GM12873 (cell line): ENCODE data around the gene JAZF1.

ENCODE experiments used
- TF ChIP-seq, protein P1 (sequence below): IDR thresholded peaks from 2 replicates; pipeline ENCODE4 v1.5.1; 2012; ENCODE audit warnings: low read depth, mild to moderate bottlenecking, moderate library complexity, low read length, control low read depth; ENCODE audit not compliant: insufficient read depth; ENCODE audit errors: missing control alignments

JAZF1 gene

DNA sequence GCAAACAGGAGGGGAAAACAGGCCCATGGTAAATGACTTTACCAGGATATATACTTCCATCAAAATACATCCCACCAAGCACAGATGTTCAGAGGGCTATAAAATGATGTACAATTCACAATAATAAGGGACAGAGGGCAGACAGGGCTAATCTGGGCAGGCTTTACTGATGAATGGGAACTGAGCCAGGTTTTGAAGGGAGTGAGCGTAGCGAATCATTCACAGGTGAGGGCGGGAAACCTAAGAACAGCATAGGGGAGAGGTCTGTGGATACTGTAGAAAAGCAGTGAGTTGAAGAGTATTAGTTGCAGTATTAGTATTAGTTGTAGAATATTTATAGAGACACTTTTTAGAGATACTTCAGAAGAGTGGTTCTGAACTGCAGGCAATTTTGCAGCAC is 180.8 kb downstream of the JAZF1 start:
- TF ChIP-seq, protein P1, sequence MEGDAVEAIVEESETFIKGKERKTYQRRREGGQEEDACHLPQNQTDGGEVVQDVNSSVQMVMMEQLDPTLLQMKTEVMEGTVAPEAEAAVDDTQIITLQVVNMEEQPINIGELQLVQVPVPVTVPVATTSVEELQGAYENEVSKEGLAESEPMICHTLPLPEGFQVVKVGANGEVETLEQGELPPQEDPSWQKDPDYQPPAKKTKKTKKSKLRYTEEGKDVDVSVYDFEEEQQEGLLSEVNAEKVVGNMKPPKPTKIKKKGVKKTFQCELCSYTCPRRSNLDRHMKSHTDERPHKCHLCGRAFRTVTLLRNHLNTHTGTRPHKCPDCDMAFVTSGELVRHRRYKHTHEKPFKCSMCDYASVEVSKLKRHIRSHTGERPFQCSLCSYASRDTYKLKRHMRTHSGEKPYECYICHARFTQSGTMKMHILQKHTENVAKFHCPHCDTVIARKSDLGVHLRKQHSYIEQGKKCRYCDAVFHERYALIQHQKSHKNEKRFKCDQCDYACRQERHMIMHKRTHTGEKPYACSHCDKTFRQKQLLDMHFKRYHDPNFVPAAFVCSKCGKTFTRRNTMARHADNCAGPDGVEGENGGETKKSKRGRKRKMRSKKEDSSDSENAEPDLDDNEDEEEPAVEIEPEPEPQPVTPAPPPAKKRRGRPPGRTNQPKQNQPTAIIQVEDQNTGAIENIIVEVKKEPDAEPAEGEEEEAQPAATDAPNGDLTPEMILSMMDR, result no peak

DNA sequence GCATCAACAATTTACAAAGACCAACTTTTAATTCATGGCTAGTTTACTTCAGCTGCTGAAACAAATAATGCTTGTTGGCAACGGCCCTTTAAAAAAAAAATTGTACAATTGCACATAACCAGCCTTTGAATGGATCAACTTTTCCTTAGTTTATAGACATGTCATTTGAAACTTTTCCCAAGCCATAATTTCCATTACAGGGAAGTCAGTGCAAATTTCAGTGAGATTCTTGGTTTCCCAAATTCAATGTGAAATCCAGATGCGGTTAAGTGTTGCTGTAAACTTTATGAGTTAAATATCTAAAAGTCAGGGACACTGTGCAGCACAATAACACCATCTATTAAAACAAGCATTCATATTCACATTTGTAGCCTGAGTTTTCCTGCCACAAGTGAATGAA is 182.2 kb downstream of the JAZF1 start:
- TF ChIP-seq, protein P1, result no peak

DNA sequence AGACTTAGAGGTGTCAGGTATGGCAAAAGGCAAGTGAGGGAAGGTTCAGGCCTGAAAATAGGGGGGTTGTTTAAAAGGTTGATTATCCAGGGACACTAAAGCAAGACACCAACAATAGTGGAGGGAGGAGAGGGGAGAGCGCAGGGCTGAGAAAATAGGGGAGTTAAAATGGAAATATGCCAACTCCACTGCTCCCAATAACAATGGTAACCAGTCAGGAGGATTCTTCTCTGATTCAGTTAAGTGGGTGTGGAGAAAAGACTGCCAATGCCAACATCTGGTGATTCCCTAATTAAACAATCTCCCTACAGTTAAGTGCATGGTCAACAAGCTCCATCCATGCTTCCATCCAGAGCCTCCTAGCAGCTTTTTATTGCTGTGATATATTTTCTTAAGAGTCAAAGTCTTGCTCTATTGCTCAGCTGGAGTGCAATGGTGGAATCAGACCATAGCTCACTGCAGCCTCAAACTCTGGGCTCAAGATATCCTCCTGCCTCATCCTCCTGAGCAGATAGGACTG is 183.3 kb downstream of the JAZF1 start:
- TF ChIP-seq, protein P1, result no peak

DNA sequence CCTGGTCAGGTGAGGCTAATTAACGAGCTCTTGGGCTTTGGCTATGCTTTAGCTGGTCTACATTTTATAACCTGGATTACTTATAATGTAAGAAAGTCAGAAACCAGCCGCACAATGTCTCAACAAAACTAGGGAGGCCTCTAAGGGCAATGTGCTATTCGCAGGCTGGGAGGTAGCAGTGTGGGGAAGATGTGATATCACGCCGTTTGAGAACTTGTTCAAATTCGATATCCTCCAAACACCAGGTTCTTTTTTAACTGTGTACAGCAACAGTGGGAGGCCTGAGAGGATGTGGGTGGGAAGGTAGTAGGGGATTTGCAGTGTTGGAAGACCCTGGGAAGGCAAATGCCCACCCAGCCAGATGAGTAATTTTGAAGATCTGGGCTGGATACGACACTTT is 184.5 kb downstream of the JAZF1 start:
- TF ChIP-seq, protein P1, result no peak

DNA sequence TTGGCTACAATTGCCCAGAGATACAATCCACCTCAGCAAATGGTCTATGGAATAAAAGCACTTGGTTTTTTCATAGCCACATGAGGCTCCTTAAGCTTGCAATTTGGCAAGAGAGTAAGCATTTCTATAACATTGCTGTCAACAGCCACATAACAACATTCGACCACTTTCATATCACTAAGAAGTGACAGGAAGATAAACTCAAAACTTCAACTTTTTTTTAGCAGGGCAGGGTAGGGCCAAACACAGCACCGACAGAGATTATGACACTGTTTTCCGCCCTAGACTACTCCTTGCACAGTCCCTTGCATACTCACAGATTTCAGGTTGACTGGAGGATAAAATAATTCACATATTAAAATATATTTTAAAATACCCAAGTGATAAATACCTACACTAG is 185.4 kb downstream of the JAZF1 start:
- TF ChIP-seq, protein P1, result no peak

DNA sequence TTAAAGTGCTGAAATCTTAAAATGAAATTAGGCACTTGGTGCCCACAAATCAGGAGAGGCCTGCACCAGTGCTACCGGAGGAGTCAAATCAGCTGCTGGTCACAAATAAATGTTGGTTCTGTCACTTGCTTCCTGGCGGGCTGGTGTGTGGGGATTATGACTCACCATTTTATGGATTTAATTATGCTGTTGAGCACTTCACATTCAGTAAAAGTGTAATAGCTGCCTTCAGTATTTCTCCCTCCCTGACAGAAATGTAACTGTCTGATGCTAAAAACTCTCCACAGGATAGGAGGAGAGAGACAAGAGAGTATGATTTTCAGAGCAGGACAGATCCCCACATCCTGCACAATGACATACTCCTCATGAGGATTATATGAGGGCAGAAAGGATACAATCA is 186.0 kb downstream of the JAZF1 start:
- TF ChIP-seq, protein P1, result no peak

DNA sequence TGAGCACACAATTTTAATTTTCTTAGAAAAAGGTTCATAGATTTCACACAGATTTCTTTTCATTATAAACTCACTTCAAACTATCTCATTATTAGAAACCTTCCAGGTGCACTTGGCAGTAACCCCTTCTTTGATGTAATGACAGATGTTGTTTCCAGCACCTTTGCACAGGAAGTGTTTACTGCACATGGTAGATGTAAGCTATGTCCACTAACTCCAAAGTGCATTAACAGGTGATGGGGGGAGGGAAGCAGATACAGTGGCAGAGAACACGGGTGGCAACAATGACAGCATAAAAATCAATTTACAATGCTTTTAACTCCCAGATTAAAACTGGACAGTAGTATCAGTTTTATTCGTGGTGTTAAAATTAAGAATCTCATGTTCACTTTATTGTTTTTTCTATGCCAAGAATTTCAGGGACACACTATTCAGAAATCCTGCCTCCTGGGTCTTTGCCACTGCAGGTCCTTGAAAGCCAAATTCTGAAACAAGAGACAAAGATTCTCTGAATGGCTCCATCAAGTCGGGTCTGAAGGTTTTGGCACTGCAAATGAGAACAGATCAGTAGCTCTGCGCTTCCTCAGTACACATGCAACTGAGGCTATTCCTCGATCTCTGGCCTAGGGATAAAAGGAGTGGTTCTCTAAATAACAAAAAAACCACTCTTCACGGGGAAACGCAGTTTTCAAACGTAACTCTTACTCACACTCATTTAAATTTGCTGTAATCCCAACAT is 187.7 kb downstream of the JAZF1 start:
- TF ChIP-seq, protein P1, result no peak
